Endothelial cell of umbilical vein (primary cell): ENCODE results near the gene NAGPA.

Experiments used
- CTCF ChIP-seq, 2 donors: IDR thresholded peaks; 1 replicate in 1 of 2; 2 replicates in 1 of 2; pipeline ENCODE4 v1.5.1; 2011; ENCODE audit warnings: low read length in 2 of 2, mild to moderate bottlenecking in 2 of 2, moderate library complexity in 2 of 2, control low read depth in 1 of 2, inconsistent platforms in 1 of 2, low read depth in 1 of 2; ENCODE audit not compliant: insufficient read depth in 1 of 2; ENCODE audit errors: extremely low read depth in 1 of 2
- EZH2 ChIP-seq: IDR thresholded peaks from 2 replicates; pipeline ENCODE4 v1.6.1; 2012; ENCODE audit warnings: borderline replicate concordance, low read depth, mild to moderate bottlenecking, moderate library complexity, low read length, inconsistent platforms; ENCODE audit not compliant: severe bottlenecking

GRCh38 chr16:5015351-5015750, 18.4 kb downstream of the NAGPA start:
- TF ChIP-seq EZH2, result no peak
- TF ChIP-seq CTCF (IDR thresholded peaks at IDR 0.05; ENCODE audit: extremely low read depth in 1 of 2, insufficient read depth in 1 of 2, low read depth in 1 of 2, low read length in 2 of 2), result no peak
